HG02870 (cell line): Measurements from ENCODE around the gene KRT24.

ENCODE experiments used
- ATAC-seq: cut with Tn5 transposase; IDR thresholded peaks from one replicate; pipeline ENCODE4 v1.9.1; 2021; ENCODE audit warnings: mild to moderate bottlenecking, moderate library complexity; ENCODE audit not compliant: unreplicated experiment

KRT24 gene

DNA sequence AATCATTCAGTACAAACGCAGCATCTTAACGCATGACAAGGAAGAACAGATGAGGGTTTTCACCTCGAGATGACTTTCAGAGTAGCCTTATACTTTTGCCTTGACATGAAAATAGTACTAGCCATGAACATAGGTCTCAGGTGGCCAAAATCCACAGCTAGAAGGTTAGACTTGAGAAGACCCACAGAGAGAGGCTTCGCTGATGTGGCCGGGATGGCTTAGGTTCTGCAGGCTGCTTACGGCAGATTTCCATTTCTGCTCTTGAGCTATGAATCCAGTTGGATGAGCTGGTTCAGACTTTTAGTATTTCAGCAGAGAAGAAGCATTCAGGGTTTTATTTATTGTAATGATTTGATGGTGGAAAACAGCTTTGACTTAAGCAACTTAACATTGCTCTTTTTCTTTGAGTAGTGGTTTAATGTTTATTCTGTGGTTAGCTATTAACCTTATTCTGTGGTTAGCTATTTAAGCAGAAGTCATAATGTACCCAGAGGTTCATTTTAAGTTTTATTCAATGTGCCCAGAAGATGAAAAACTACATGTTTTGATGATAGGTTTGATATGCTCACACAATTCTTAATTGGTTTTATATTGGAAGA, 7.6 kb downstream of the KRT24 start:
- ATAC-seq = no peak

DNA sequence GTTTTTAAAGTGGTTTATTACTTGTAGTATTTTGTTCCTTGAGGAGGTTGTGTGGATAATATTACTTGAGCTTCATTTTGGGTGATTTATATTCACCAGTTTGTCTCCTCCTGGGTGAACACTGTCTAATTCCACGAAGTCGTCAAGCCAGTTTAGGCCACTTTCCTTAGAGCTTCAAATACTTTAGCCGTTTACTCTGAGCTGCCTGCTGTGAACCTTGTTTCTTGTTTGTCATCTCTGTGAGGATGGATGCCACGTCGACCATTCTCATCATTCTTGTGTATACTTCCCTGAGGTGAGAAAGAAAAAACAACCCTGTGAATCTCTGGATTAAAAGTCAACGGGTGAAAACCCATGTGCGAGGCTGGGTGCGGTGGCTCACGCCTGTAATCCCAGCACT, 9.0 kb downstream of the KRT24 start:
- ATAC-seq = no peak

DNA sequence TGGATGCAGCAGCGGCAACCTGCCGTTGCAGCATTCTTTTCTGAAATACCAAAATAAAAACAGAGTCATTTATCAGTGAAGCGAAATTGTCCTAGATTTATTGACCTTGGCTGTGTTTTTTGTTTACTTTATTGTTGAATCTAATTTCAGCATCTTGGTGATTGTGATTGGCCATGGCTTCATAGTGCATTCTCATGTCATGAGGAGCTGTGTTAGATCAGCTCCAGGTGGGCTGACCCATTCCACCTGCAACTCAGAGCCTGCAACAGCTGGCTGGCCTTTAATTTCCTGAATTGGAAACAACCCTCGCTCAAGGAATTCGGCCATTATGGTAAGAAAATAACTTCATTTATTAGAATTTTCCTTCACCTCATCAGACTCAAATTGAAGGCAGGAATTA, 16.4 kb downstream of the KRT24 start:
- no peak for ATAC-seq

DNA sequence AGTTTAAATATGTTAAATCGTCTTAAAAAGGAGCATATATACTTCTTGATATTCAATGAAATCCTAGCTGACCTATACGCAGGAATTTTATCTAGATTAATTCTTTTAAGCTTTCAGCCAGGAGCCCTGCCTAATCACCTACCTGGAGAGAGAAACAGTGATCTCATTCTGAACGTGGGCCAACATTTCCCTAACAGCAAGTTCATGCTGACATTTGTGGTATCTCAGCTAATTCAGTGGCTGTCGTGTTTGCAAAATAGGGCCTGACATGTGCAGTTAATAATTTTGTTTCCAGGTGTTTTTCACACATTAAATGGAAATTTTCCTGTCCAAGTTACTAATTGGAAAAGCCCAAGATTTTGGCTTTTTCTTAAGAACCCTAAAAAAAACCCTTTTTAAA, 17.4 kb downstream of the KRT24 start:
- ATAC-seq = no peak

DNA sequence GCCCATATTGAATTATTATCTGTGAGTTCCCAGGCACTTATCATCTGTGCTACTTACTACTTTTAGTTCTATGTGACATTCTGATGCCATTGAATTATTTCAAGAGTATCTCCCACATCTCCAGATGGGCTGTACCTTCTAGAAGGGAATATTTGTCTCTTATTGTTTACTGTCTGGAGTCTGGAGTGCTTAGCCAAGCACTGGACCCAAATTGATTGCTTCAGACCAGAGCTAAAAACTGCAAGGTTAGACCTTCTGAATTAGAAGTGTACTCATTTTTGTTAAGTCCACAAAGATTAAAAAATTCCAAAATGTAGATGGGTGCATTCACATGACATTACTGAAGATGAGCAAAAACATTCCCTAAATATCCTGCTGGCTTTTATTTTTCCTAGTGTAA, 22.6 kb downstream of the KRT24 start:
- ATAC-seq = no peak

DNA sequence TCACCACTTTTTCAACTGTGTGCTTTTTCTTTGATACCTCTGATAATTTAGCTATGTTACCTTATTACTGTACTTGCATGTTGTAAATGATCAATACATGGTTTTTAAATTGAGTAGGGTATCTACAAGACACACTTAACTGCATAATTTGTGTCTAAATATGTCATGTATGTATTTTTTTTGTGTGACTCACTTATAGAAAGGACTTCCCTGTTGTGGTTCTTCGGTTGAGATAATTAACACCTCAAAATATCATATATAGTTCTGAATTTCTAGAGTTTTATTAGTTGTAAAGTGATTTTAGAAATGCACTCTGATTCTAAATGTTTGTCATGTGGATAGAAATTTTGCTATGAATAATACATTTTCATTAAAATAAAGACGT, 24.0 kb downstream of the KRT24 start:
- no peak for ATAC-seq

DNA sequence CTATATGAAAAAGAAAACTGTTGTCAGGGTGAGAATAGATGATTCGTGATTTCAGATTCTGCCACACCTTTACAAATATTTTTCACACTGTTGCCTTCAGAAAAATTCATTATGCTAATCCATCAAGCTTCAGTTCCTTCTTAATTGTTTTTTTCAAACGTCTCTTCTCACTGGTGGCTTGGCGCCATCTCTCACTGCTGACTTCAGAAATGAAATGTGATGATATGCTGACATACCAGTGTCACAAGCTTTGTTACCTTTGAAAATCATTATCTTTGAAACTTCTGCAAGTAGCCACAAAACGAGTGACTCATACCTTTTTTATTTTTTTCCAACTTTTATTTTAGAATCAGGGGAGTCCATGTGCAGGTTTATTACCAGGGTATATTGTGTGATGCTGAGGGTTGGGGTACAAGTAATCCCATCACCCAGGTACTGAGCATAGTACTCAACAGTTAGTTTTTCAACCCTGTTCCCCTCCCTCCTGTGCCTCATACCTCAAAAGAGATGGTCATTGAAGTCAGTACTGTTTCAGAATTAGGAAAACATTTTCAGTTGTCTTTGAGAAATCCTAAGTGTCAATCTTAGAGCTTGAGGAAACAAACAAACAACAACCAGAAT, 24.5 kb downstream of the KRT24 start:
- no peak for ATAC-seq

DNA sequence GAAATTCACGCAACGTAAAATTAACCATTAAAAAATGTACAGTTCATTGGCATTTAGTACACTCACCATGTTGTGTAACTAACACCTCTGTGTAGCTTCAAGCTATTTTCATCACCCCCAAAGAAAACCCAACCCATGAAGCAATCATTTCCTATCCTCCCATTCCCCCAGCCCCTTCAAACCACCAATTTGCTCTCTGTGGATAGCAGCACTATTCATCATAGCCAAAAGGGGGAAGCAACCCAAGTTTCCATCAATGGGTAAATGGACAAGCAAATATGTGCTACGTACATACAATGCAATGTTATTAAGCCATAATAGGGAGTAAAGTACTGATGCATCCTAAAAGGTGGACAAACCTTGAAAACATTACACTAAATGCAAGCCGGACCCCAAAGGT, 27.6 kb downstream of the KRT24 start:
- ATAC-seq = no peak

DNA sequence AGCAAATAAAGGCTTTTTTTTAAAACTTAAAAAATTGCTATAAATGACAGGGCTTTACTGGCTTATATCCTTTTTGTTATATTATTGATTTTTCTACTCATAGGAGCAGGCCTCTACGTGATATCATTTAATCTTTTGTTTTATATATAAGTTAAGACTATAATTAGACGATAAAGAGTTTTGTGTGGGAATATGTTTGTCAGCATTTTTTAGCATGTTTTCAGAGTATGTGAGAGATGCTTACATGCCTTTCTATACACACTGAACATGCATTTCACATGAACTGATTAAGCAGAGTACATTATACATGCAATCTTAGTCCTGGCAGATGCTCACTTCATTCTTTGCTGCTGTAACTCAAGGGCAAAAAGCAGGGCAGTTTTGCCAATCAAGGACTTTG, 30.9 kb downstream of the KRT24 start:
- ATAC-seq = no peak

DNA sequence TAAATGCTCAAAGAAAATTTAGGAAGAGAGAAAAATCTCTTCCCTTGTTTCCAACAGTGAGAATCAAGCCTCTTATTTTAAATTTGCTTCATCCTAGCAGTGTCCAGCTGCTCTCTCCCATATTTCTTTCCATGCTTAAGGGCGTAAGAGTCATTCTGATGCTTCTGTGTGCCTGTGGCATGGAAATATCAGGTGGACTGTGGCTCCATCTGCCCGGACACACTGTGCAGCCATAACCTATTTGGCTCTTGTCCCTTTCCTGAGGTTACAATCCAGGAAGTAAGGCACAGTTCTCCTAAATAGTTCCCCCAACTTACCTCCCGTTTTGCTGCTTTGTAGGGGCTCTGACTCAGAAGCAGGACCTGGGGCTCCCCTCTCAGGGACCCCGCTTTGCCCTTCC, 32.3 kb downstream of the KRT24 start:
- ATAC-seq = no peak

DNA sequence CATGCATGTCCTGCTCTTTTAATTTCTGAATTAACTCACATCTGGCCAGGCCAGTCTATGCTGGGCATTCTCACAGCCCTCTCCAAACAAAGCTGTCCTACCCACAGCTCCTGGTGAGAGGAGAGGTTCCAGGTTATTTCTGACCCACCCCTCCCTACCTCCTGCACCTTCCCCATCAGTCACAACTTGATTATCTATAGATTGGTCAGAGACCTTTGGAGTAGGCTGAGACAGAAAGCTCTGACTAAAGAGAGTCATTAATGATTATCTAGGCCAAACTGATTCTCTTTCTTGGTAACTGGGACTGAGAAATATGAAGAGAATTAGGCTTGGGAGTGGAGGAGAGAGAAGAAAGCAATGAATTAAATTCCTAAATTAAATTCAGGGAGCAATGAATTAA, 37.2 kb downstream of the KRT24 start:
- ATAC-seq = no peak

DNA sequence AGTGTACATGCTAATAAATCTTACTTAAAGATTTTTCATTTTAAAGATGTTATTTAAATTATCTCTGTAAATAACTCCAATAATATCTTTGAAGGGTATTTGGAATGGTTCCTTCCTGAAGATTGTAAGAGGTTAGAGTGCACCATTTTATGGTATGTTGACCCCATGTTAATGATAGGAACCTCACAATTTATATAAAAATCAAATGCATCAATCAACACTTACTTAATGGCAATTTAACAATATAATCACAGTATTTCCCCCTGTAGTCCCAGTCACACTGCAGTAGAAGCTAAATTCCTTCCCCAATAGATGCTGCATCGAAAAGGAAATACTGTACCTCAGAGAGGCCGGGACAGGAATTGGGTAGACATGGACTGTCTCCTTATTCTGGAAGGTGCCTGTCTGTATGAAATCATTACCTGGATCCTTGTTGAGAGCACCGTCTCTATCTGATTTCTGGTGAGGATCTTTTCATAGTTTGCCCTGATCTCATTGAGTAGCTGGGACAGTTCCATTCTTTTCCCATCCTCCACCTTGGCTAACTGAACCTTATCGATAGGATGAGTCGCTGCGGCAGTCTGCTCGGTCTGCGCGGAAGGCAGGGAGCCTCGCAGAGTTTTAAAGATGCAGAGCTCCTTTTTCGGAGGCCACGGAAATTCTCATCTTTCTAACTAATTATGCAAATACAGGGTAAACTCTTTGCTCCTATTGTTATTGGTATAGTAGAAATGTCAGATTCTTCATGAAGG, 38.8 kb downstream of the KRT24 start, which contains the start of gene KRT222:
Gene KRT222 (minus strand): TSS at position 596 of the 752 bp plus-strand sequence. CDS start 78 bp downstream, at position 518.
- ATAC-seq = no peak

DNA sequence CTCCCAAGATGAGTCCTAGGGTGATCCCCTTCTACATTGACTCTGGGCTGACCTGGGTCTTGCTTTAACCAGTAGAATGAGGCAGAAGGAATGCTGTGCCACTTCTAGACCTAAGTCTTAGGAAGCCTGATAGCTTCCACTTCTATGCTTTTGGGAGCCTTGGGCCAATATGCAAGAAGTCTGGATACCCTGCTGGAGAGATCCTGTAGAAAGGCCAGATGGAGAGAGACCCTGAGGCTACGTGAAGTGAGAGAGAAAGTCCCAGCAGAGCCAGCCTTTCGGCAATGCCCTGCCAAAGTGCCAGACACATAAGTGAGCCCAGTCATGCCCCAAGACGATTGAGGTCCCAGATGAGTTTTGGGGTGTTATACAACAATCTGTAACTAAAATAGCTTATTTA, 40.3 kb downstream of the KRT24 start:
- ATAC-seq = no peak

DNA sequence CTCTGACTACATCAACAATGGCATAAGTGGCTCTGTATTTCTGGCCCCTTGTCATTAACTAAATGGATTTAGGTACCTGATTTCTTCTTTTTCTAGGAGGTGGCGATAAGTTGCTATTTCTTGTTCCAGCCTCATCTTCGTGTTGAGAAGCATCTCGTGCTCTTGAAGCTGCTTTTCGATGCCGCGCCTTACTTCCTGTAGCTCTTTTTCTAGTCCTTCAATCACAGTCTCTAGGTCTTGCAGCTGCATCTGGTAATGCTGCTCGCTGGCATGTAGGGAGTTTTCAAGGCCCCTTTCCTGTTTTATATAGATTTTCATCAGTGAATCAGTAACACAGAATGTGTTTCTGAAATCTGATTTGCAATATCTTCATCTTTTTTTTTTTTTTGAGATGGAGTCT, 43.6 kb downstream of the KRT24 start:
- ATAC-seq = no peak

DNA sequence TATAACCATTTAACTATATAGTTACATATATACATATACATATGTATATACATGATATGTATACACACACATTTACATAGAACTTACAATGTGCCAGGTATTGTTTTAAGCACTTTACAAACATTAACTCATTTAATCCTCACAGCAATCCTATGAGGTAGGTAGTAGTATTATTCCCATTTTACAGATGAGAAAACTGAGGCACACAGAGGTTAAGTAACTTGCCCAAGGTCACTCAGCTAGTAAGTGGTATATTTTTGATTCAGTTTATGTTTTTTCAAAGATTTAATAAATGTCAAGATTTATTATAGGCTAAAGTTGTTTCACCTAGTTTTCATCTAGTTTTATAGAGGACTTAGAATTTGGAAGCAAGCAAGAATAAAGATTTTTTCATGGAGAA, 45.2 kb downstream of the KRT24 start:
- ATAC-seq = no peak

DNA sequence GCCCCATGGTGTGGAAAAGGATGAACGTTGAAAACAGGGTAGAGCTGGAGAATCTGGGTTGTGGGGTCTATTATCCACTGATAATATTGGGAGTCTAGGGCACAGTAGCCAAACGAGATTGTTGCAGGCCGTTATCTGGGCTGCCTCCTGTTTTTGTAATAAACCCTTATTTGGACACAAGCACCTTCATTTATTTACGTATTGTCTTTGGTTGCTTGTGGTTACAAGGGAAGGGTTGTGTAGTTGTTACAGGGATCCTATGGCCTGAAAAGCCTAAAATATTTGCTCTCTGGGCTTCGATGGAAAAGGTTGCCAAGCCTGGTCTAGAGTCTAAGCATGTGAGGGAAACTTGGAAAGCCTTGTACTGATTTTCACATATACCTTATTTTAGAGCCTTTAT, 51.6 kb downstream of the KRT24 start:
- no peak for ATAC-seq

DNA sequence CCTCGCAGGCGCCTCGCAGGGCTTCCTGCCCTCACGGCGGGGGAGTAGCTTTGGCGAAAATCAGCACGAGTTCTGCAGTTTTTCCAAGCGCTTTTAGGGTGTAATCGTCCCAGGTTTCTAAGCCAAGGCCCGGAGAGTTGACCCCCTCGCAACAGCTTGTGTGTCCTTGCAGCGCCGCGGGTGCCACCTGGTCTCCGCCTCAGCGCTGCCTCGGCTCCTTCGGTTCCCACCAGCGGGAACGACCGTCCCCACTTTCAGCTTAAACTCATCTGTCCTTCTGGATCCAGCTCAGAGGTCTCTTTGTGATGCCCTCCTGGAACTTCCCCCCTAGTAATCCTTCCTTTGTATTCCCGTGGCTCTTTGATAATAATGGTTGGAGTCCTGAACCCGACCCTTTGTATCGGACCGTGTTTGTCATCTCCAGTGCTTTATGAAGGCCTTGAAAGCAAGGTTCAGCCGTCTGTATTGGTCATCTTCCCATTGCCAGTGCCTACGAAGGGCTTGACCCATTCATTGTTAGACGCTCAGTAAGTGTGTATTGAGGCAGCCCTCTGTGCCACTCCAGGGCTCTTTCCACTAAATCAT, 55.1 kb downstream of the KRT24 start:
- ATAC-seq = no peak
